NK-92 treated with Interleukin-12 subunit alpha and Interleukin-12 subunit beta, amount 100 ng/mL, for 24 hours (cell line): ENCODE results near the gene CA7.
A peak's percentile ranks its signal among the peaks of the same experiment; 100 is the strongest.

Experiments used
- DNase-seq: peaks from one replicate; lab custom pipeline; 2025; lab: John Stamatoyannopoulos, UW

Gene CA7

DNA sequence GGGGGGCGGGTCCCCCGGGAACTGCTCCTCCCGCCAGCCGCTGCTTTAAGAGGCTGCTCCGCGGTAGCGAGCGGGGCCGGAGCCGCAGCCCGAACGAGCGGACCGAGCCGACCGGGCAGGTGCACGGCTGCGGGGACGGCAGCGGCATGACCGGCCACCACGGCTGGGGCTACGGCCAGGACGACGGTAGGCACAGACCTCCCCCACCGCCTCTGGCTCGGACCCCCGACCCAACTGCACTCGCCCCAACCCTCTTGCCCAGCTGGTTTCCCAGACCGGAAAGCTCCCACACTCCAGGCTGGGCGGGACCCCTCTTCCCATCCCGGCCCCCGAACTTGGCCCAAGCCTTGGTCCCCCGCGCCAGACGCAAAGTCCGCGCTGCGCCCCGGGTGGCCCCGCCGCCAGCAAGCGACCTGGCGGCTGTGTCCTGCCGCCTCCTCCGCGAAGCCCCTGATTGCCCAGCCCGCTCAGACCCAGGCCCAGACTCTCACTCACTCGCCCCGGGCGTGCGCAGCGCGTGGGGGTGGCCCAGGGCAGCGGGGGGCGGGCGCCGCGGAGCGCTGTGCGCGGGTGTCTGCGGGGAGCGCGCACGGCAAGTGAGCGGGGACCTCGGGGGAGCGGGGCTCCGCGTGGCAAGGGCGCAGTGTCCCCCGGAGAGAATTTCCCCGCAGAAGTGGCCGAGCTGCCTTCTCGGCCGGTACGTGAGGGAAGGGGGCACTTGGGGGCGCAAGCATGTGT lies at the start of gene CA7:
TSS of gene CA7 (plus strand) at position 73 of the 738 bp plus-strand sequence. CDS start at position 147, 74 bp downstream.
- no peak for DNase-seq

DNA sequence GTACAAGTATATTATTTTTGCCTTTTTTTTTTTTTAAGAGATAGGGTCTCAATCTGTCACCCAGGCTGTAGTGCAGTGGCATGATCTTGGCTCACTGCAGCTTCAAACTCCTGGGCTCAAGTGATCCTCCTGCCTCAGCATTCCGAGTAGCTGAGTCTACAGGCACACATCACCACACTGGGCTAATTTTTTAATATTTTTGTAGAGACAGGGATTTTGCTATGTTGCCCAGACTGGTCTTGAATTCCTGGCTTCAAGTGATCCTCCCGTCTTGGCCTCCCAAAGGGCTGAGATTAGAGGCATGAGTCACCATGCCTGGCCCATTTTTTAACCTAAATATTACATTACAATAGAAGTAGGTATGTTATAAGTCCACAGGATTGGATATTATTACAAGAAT lies 46.1 kb upstream of the CA7 start:
- DNase-seq: no peak

GRCh38 chr16:66800856-66801255 lies 43.4 kb upstream of the CA7 start:
- no peak for DNase-seq

GRCh38 chr16:66801320-66802105 lies 42.7 kb upstream of the CA7 start, which contains the start of gene TERB1:
TERB1 (minus strand) TSS chr16:66801584; CDS start chr16:66796798, 4,786 bp downstream.
- no peak for DNase-seq

- DNase-seq: no peak
These were observed 42.1 kb upstream of the CA7 start for GRCh38 chr16:66802159-66802558.

DNA sequence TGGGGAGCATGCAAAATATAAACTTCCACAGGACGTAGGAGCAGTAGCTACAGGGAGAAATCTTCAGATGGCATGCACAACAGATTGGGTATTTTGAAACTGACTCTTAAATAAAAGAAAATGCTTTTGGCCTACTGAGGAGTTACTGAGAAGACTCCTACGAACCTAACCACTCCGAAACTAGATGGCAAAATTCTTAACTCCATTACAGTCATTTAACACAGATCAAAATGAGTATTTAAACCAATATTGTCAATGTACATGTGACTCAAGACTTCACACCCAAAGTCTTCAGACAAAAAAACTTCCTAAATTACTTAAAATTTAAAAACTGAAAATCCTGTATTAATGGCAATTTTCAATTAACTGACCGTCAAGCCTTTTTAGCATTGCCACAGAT lies 34.4 kb upstream of the CA7 start:
- no peak for DNase-seq

DNA sequence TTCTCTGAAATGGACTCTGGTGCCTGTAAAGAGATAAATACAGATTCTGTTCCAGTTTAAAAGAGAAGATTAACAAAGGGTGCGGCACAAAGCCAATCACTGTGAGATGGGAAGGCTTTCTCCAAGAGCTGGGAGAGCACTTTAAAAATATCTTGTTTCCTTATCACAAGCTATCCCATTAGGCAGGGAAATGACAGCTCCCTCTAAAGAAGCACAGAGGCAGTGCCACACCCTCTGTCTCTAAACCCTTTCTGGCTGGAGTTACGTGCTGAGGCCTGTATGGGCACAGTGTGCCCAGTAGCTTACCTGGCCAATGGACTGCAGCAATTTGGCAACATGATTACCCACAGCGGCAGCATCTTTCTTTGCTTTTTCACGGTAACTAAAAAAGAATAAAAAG lies 33.8 kb upstream of the CA7 start:
- DNase-seq: no peak

DNA sequence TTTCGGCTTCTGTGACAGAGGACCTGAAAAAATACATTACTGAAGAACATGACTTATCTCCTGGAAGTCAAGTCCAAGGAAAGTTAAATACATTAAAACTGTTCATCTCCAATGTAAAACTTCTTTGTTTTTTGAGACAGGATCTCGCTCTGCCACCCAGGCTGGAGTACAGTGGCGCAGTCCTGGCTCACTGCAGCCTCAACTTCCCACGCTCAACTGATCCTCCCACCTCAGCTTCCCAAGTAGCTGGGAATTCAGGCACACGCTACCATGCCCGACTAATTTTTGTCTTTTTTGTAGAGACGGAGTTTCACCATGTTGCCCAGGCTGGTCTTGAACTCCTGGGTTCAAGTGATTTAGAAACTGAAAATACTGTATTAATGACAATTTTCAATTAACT lies 33.2 kb upstream of the CA7 start:
- no peak for DNase-seq

GRCh38 chr16:66814734-66815133 lies 29.5 kb upstream of the CA7 start:
- DNase-seq: no peak

DNA sequence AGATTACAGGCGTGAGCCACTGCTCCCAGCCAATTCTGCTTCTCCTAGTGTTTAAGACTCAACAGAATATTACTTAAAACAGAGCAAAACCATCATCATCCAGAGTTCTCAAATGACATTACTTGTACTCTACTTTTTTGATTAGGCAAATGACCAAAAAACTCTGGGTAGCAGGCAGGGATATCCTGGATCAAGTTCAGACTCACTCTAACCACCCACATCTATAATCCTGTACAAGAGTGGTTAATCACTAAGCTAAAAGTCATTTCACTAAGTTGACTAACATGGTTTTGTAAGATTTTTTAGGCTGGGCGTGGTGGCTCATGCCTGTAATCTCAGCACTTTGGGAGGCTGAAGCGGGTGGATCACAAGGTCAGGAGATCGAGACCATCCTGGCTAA lies 20.2 kb upstream of the CA7 start:
- DNase-seq: no peak

DNA sequence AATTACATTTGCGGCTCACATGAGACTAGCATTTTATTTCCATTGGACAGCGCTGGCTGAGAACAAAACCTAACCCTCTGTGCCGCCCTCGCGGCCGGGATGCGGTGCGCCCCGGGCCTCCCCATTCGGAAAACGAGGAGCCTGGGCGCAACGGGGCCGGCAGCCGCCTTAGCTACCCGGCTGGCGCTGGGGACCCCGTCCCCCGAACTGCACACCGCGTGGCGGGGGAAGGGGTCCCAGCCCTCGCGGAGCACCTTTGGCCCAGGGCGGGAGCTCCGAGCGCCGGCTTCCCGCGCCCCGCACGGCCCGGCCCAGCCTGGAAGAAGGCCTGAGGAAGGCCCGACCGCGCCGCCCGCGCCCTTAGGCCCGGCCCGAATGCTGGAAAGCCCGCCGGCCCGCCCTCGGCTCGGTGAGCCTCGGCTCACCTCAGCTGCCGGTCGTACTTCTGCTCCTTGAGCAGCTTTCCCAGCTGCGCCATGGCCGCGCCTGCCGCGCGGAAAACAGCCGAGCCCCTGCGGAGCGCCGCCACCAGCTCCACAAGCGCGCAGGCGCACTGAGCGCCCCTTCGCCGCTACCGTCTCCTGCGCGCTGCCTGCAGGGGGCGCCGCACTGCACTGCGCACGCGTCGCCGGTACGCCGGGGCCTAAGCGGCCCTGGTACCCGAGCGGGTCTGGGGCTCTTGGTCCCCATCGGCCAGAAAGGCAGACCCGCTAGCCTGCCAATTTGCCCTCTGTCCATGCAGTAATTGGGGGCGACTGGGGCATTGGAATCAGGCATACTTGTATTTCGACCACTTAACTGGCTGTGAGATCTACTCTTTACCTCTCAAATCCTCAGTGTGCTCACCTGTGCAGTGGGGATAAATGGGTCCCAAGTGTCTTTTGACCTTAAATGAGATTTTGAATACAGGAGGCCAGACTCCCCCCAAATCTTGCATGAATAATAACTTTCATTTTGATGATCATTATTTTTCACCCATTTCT lies 13.5 kb upstream of the CA7 start, which contains the start of gene NAE1:
TSS of gene NAE1 (minus strand) at position 555 of the 983 bp plus-strand sequence. CDS start at position 478, 77 bp downstream.
- peak; percentile 72 for DNase-seq

GRCh38 chr16:66832190-66832589 lies 12.0 kb upstream of the CA7 start:
- DNase-seq: no peak

DNA sequence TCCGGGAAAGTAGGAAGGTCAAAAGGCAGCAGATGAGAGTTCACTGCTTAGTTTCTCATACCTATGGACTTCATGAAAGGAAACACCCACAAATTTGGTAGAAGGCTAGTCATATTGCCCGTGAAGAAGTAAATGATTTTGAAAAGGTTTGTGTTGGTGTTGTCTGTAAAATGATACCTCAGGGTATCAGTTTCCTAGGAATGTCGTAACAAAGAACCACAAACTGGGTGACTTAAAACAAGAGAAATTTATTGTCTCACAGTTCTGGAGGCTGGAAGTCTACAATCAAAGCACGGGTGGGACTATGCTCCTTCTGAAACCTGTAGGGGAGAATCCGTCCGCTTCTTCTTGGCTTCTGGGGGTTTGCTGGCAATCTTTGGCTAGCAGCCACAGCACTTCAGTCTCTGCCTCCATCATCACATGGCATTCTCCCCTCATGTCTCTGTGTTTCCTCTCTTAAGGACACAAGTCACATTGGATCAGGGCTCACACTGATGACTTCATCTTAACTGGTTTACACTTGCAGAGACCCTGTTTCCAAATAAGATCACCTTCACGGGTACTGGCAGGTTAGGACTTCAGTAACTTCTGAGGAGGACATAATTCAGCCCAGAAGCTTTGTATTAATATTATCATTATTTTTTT lies 11.4 kb upstream of the CA7 start:
- no peak for DNase-seq

GRCh38 chr16:66834746-66835145 lies 9.5 kb upstream of the CA7 start:
- no peak for DNase-seq

GRCh38 chr16:66840883-66841282 lies 3.3 kb upstream of the CA7 start:
- DNase-seq: no peak

GRCh38 chr16:66841366-66841765 lies 2.8 kb upstream of the CA7 start:
- no peak for DNase-seq

- DNase-seq: no peak
These were observed 1.4 kb upstream of the CA7 start for GRCh38 chr16:66842765-66843164.

GRCh38 chr16:66843191-66843590 lies 1.0 kb upstream of the CA7 start:
- no peak for DNase-seq

- DNase-seq: no peak
These were observed 239 bp upstream of the CA7 start for GRCh38 chr16:66844009-66844341.

DNA sequence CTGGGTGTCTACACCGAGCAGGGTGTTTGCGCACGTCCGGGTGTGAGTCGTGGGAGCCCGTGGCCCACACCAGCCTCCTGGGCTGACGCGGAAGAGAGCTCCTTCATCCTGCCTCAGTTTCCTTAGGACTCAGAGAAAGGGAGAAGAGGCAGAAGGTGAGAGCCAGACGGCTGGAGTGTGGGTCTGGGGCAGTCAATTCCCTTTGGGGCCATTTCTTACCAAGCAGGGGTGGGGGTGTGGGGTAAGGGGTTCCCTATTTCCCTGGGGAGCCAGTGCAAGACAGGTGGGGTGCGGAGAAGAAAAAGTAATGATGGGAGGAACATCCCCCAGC lies 831 bp downstream of the CA7 start:
- no peak for DNase-seq

DNA sequence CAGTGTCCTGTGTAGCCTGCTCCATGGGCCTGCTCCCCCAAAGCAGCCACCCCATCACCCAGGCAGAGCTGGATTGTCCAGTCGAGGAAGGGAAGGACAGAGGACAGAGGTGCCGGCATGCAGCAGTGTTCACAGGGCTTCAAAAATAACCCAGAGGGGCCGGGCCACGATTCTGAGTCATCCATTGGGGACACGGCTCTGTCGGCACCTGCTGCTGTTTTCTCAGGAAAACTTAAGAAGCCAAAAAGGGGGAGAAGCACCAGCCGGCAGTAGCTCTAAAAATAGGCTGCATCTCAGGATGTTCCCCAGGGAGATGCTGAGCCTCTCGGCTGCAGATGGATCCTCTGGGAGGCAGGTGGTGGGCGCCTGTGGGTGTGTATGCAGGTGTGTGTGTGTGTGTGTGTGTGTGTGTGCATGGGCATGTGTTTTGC lies 1.6 kb downstream of the CA7 start:
- DNase-seq: no peak

GRCh38 chr16:66846266-66846665 lies 2.1 kb downstream of the CA7 start:
- no peak for DNase-seq
